WTC11 (cell line): ENCODE results near the gene HINT3. TPM values are rescaled to one million over a fixed set of nuclear protein-coding genes. Genes with fewer than 3 reads are reported as not detected.

Source experiments
- ATAC-seq: fragments of 200-7000 bp; cut with Tn5 transposase; 2 replicates; pipeline ENCODE4 v1.10.0; 2021; ENCODE audit warnings: mild to moderate bottlenecking, moderate library complexity
- CTCF ChIA-PET: fragments of 300-600 bp; sonication (Branson Sonifier 250); formaldehyde crosslinking; loops from one replicate; lab custom pipeline; 2021; ENCODE audit warnings: antibody characterized with exemption; lab: Charles Lee
- POLR2A ChIA-PET: fragments of 350-600 bp; sonication (Branson Sonifier 250); formaldehyde crosslinking; loops from one replicate; lab custom pipeline; 2021; ENCODE audit warnings: antibody characterized with exemption; lab: Charles Lee
- DNase-seq: peaks from one replicate; pipeline ENCODE4 v3.0.0; 2021; ENCODE audit warnings: low spot score
- H3K27ac Mint-ChIP-seq: 2 replicates; pipeline ENCODE4 v1.8.0; 2021; ENCODE audit warnings: mixed read lengths
- H3K27me3 Mint-ChIP-seq: 2 replicates; pipeline ENCODE4 v1.8.0; 2021; ENCODE audit warnings: low read depth, mild to moderate bottlenecking, moderate library complexity, mixed read lengths
- H3K36me3 Mint-ChIP-seq: 2 replicates; pipeline ENCODE4 v1.8.0; 2021; ENCODE audit warnings: mixed read lengths
- H3K4me1 Mint-ChIP-seq: 2 replicates; pipeline ENCODE4 v1.8.0; 2022; ENCODE audit warnings: mixed read lengths
- H3K4me3 Mint-ChIP-seq: 2 replicates; pipeline ENCODE4 v1.8.0; 2021; ENCODE audit warnings: mild to moderate bottlenecking, moderate library complexity, mixed read lengths
- H3K9me3 Mint-ChIP-seq: 2 replicates; pipeline ENCODE4 v1.8.0; 2021; ENCODE audit warnings: mixed read lengths
- ATF6 ChIP-seq: sonication (generic); formaldehyde crosslinking; IDR thresholded peaks from 2 replicates; pipeline ENCODE4 v1.8.1; 2023; ENCODE audit warnings: mild to moderate bottlenecking, missing genetic modification reagents
- CREB1 ChIP-seq: sonication (generic); formaldehyde crosslinking; IDR thresholded peaks from 2 replicates; pipeline ENCODE4 v1.8.0; 2023; ENCODE audit warnings: mild to moderate bottlenecking, missing genetic modification reagents
- FOXJ3 ChIP-seq: sonication (generic); formaldehyde crosslinking; IDR thresholded peaks from 2 replicates; pipeline ENCODE4 v1.9.0; 2021; ENCODE audit warnings: missing genetic modification reagents, mild to moderate bottlenecking, borderline replicate concordance
- FOXK1 ChIP-seq: sonication (generic); formaldehyde crosslinking; IDR thresholded peaks from 2 replicates; pipeline ENCODE4 v1.8.0; 2022; ENCODE audit warnings: mild to moderate bottlenecking, moderate library complexity, missing genetic modification reagents
- GRHL2 ChIP-seq: fragments of 250-450 bp; sonication (Bioruptor Pico); IDR thresholded peaks from 2 replicates; pipeline ENCODE4 v1.8.0; 2022; ENCODE audit warnings: mild to moderate bottlenecking, moderate library complexity; ENCODE audit not compliant: insufficient replicate concordance, severe bottlenecking
- IRF2 ChIP-seq: sonication (generic); formaldehyde crosslinking; IDR thresholded peaks from 2 replicates; pipeline ENCODE4 v1.8.0; 2022; ENCODE audit warnings: low read depth, missing genetic modification reagents, borderline replicate concordance
- MAX ChIP-seq: sonication (generic); formaldehyde crosslinking; IDR thresholded peaks from 2 replicates; pipeline ENCODE4 v1.8.0; 2022; ENCODE audit warnings: mild to moderate bottlenecking, missing genetic modification reagents
- MLX ChIP-seq: sonication (generic); formaldehyde crosslinking; IDR thresholded peaks from 2 replicates; pipeline ENCODE4 v1.8.1; 2023; ENCODE audit warnings: mild to moderate bottlenecking, missing genetic modification reagents, moderate library complexity
- MYBL2 ChIP-seq: sonication (generic); formaldehyde crosslinking; IDR thresholded peaks from 2 replicates; pipeline ENCODE4 v1.8.1; 2023; ENCODE audit warnings: mild to moderate bottlenecking, moderate library complexity, missing genetic modification reagents
- NR3C1 ChIP-seq: sonication (generic); formaldehyde crosslinking; conservative IDR thresholded peaks from 2 replicates; pipeline ENCODE4 v1.8.1; 2023; ENCODE audit warnings: low read depth, mild to moderate bottlenecking, missing genetic modification reagents
- OVOL2 ChIP-seq: fragments of 250-450 bp; sonication (Bioruptor Pico); IDR thresholded peaks from 2 replicates; pipeline ENCODE4 v1.9.0; 2021; ENCODE audit warnings: mild to moderate bottlenecking, borderline replicate concordance
- PRDM15 ChIP-seq: sonication (generic); formaldehyde crosslinking; IDR thresholded peaks from 2 replicates; pipeline ENCODE4 v1.8.0; 2022; ENCODE audit warnings: missing genetic modification reagents
- PREB ChIP-seq: sonication (generic); formaldehyde crosslinking; IDR thresholded peaks from 2 replicates; pipeline ENCODE4 v1.8.1; 2022; ENCODE audit warnings: mild to moderate bottlenecking, missing genetic modification reagents, moderate library complexity, borderline replicate concordance
- PRRX2 ChIP-seq: fragments of 250-450 bp; sonication (Bioruptor Pico); IDR thresholded peaks from 2 replicates; pipeline ENCODE4 v1.8.0; 2021; ENCODE audit warnings: mild to moderate bottlenecking
- RORB ChIP-seq: fragments of 250-450 bp; sonication (Bioruptor Pico); IDR thresholded peaks from 2 replicates; pipeline ENCODE4 v1.9.0; 2021; ENCODE audit warnings: mild to moderate bottlenecking
- STAT6 ChIP-seq: sonication (generic); formaldehyde crosslinking; conservative IDR thresholded peaks from 2 replicates; pipeline ENCODE4 v1.8.1; 2023; ENCODE audit warnings: mild to moderate bottlenecking, low read depth, missing genetic modification reagents, moderate library complexity
- TEAD4 ChIP-seq: sonication (generic); formaldehyde crosslinking; IDR thresholded peaks from 2 replicates; pipeline ENCODE4 v1.8.0; 2022; ENCODE audit warnings: mild to moderate bottlenecking, missing genetic modification reagents
- USF1 ChIP-seq: sonication (generic); formaldehyde crosslinking; IDR thresholded peaks from 2 replicates; pipeline ENCODE4 v1.8.0; 2022; ENCODE audit warnings: mild to moderate bottlenecking, missing genetic modification reagents
- ZNF396 ChIP-seq: fragments of 250-450 bp; sonication (Bioruptor Pico); IDR thresholded peaks from 2 replicates; pipeline ENCODE4 v1.8.0; 2021; ENCODE audit warnings: mild to moderate bottlenecking, moderate library complexity, borderline replicate concordance
- ZNF416 ChIP-seq: fragments of 250-450 bp; sonication (Bioruptor Pico); IDR thresholded peaks from 2 replicates; pipeline ENCODE4 v1.9.0; 2021; ENCODE audit warnings: mild to moderate bottlenecking, inconsistent platforms
- total RNA-seq: library from RNA; stranded (reverse); gene quantifications from 3 replicates; pipeline ENCODE4 v1.2.3, GENCODE V29; 2021

The HINT3 gene
- total RNA-seq, 1 experiment from 2014 or later = 9.4 TPM

- TF ChIP-seq PRDM15 (CRISPR knock-in tag) = no peak
- TF ChIP-seq, all 79 proteins: peak for 0
Measured at GRCh38 chr6:125966569-125966968, 10.0 kb downstream of the HINT3 start (continued).

- Mint-ChIP-seq H3K9me3 (no peaks in the 10 kb centered on the region), H3K36me3 (0 out of 2 replicates have a peak, but pooled peaks cover 4% of the 10 kb centered on the region), H3K27ac (no peak overlapping the region), H3K27me3 (no peaks in the 10 kb centered on the region), H3K4me3 (no peak overlapping the region), H3K4me1 (no peaks in the 10 kb centered on the region)
- TF ChIP-seq CREB1 (CRISPR knock-in tag) (no peak), MAX (CRISPR knock-in tag) (no peak), RORB (no peak), ATF6 (CRISPR knock-in tag) (no peak), TEAD4 (CRISPR knock-in tag) (no peak), NR3C1 (no peak), PREB (CRISPR knock-in tag) (no peak), MYBL2 (CRISPR knock-in tag) (no peak), STAT6 (no peak), FOXK1 (CRISPR knock-in tag) (no peak), USF1 (CRISPR knock-in tag) (no peak), ZNF396 (no peak), ZNF416 (CRISPR knock-in tag) (no peak), MLX (CRISPR knock-in tag) (no peak), OVOL2 (CRISPR knock-in tag) (no peak), GRHL2 (CRISPR knock-in tag) (no peak), PRRX2 (no peak), IRF2 (CRISPR knock-in tag) (no peak), FOXJ3 (no peak)
- no peak for ATAC-seq
- POLR2A ChIA-PET = no interaction called here
- CTCF ChIA-PET = interaction anchor here (1.6 kb wide), 1 partner anchor 12 kb away, joined by 6 read pairs; the partner anchor contains the start of gene HINT3
- no peak for DNase-seq
Measured at GRCh38 chr6:125968493-125968892, 11.9 kb downstream of the HINT3 start.
